C1 segment of cervical spinal cord (tissue), 14 donors: ENCODE results near the gene SUMO3.

Experiments
- DNase-seq, 14 donors: peaks; one replicate each; lab custom pipeline; 2025; lab: John Stamatoyannopoulos, UW

Gene SUMO3

GRCh38 chr21:44817914-44818639 is at the start of gene SUMO3:
Gene SUMO3, minus strand, starts transcription at chr21:44818062. Its CDS starts 94 bp downstream, at chr21:44817968.
- peak in 12 of 14 donors; percentile 40 to 84 (median 64) for DNase-seq

DNA sequence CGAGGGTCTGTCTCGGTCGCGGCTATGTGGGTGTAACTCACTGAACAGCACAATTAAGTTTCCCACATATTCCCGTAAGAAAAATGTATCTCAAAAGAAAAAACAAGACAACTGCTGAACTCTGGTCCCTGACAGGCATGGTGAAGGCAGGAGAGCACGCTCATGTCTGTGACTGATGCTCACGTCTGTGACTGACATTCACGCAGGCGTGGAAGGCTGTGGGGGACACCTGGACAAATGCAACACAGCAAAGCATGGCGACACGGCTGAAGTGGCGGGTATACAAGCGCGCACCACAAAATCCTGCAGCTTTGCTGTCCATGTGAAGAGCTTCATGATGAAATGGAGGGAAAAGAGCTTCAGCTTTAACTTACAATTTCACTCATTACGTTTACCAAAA is 49.6 kb upstream of the SUMO3 start:
- DNase-seq: no peak

GRCh38 chr21:44866780-44867179 is 48.9 kb upstream of the SUMO3 start:
- no peak for DNase-seq

GRCh38 chr21:44865561-44866280 is 47.9 kb upstream of the SUMO3 start:
- peak in 2 of 14 donors; percentile 5 to 23 for DNase-seq

- DNase-seq: no peak
These were observed 45.2 kb upstream of the SUMO3 start for GRCh38 chr21:44862869-44863685.

DNA sequence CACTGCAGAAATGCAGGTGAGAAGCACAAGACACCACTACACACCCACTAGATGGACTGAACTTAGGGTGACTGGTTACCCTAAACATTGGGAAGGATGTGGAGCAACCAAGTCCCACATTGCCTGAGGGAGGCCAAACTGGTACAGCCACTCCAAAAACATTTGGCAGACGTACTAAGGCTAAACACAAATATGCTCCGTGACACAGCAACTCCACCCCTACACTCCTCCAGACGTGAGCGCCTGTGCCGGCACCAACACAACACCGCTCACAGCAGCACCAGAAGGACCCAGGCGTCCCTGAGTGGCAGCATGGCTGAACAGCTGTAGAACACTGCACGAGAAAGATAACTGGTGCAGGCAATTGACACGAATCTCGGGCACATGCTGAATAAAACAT is 40.9 kb upstream of the SUMO3 start:
- no peak for DNase-seq

GRCh38 chr21:44858291-44858690 is 40.4 kb upstream of the SUMO3 start:
- DNase-seq: no peak

DNA sequence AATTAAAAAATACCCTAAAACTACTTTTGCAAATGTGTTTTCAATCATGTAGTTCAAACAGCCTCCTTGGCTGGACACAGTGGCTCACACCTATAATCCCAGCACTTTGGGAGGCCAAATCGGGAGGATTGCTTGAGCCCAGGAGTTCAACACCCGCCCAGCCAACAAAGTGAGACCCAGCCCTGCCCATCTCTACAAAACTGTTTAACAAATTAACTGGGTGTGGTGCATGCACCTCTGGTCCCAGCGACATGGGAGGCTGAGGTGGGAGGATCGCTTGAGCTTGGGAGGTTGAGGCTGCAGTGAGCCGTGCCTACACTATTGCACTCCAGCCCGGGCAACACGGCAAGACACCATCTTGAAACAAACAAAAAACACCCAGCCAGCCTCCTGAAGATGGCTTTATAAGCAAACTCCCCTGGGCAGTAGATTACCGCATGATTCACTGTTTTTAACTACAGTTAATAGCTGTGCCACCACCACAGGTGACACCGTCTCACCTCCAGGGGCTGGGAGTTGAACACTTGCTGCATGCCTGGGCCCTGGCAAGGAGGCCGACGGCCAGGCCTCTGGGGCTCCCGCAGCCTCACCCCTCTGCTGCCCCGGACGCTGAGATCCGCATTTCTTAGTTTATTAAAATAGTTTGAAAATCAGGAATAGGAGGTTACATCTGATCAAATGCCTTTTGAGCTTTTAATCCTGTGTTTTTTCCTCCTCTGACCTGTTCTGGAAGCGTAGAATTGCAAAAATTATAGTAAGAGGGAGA is 39.4 kb upstream of the SUMO3 start:
- no peak for DNase-seq

- no peak for DNase-seq
These were observed 38.3 kb upstream of the SUMO3 start for GRCh38 chr21:44856131-44856530.

- DNase-seq: no peak
These were observed 37.7 kb upstream of the SUMO3 start for GRCh38 chr21:44855572-44855971.

DNA sequence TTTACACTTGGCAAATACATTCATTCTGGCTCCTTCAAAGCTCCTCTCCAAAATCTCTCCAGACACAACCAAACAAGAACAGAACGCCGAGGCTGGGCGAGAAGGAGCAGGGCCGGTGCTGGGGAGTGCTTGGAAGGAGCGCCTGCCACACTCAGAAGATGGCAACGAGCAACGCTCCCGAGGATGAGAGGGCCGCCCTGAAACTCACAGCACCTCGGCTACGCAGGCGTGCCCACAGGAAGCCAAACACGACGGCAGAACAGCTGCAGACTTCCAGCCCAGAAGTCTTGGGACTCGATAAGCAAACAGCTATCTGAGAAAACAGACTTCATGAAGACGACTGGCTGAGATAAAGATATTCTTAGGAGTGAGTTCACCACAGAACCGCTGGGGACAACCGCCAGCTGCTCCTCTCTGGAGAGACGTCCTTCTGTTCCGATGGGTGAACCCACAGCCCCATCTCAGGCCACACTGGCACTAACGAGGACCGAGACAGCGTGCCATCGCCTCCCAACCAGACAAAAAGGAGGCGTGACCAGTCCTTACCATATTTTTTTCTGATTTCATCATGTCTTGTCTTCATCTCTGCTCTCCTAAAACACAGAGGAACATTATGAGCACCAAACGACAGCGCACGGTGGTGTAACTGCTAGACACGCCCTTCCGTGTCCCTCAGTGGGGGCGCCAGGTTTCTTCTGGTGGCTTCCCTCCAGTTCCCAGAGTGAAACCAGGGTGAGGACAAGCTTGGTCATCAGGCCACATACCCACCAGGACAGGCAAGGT is 37.0 kb upstream of the SUMO3 start:
- DNase-seq: no peak

GRCh38 chr21:44854391-44854663 is 36.5 kb upstream of the SUMO3 start:
- no peak for DNase-seq

GRCh38 chr21:44853601-44854390 is 35.9 kb upstream of the SUMO3 start:
- no peak for DNase-seq

GRCh38 chr21:44850905-44851657 is 33.2 kb upstream of the SUMO3 start:
- no peak for DNase-seq

DNA sequence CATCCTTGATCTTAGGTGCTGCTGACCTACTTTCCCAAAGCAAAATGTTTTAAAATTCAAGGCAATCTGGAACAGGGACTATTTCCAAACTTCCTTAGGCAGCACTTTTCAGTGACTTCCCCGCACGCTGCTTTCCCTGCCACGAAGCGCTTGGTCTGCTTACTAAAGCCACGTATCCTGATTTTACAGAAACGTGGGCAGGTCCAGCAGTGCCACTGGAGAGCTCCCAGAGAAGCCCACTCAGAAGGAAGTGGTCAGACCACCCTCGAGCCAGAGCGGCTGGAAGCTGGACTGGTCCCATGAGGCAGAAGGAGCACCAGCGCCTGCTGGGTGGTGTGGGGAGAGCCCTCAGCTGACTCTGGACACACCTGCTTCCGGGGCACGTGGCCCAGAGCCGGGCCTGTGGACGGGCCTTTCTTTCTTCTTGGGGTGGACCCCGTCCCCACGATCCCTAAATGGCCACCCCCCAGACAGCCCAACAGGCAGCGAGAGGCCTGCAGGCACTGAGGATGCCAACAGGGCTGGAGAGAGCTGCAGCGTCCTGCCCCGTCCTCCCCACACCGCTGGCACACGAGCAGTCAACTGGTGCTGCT is 32.4 kb upstream of the SUMO3 start:
- DNase-seq: no peak

GRCh38 chr21:44849616-44850130 is 31.8 kb upstream of the SUMO3 start:
- DNase-seq: no peak

GRCh38 chr21:44848821-44849521 is 31.1 kb upstream of the SUMO3 start:
- DNase-seq: no peak
